ENCODE results near the gene ATP8A2. TPM values are rescaled to one million over a fixed set of nuclear protein-coding genes. Genes with fewer than 3 reads are reported as not detected.

Gene ATP8A2
- polyA plus RNA-seq, 1 donor from 2014 or later = 11.9 TPM

DNA sequence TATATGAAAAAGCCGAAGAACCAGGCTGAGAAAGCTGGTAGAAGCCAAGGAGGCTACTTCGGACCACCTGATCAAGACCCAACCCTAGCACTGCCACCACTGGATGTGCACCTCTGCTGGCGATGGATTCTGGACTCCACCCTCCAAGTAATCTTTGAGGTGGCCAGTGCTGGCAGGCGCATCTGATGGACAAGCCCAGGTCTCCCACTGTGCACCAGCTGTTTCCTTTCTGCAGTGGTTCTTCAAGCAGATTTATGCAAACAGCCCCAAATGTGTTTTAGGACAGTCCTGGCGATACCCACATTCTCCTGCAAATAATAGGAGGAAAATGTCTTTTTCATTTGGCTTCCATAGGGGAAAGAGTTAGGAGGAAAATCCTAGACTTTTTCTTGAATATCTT lies 507.7 kb downstream of the ATP8A2 start:
- Histone ChIP-seq H3F3A (ENCODE audit: insufficient read depth, low read length, poor library complexity, severe bottlenecking) (no peaks in the 10 kb centered on the region), H3K36me3 (ENCODE audit: insufficient read depth, low read length) (no peaks in the 10 kb centered on the region), H3K9me2 (ENCODE audit: insufficient read depth, low read length) (no peaks in the 10 kb centered on the region), H3K27me3 (ENCODE audit: insufficient read depth, low read depth, low read length) (no peaks in the 10 kb centered on the region), H3K9me3 (ENCODE audit: low read length) (no peaks in the 10 kb centered on the region), H3K27ac (ENCODE audit: low read length) (no peak overlapping the region), H4K20me1 (ENCODE audit: insufficient read depth) (no peaks in the 10 kb centered on the region), H3K79me2 (replicated peaks; ENCODE audit: insufficient read depth, low read length) (no peaks in the 10 kb centered on the region), H3K4me3 (ENCODE audit: low read length) (no peak overlapping the region), H3K4me2 (ENCODE audit: low read length) (no peak overlapping the region), H2AFZ (ENCODE audit: low read depth, low read length) (no peak overlapping the region), H3K9ac (ENCODE audit: low read length) (no peak overlapping the region)
- no peak for TF ChIP-seq POLR2AphosphoS5 (IDR thresholded peaks at IDR 0.05)
- TF ChIP-seq TAF1 (IDR thresholded peaks at IDR 0.05; ENCODE audit: low read depth) = no peak
- TF ChIP-seq MXI1 (conservative IDR thresholded peaks at IDR 0.05; ENCODE audit: poor library complexity, severe bottlenecking) = no peak
- no peak for TF ChIP-seq RAD21 (conservative IDR thresholded peaks at IDR 0.05)
- TF ChIP-seq, protein P1, sequence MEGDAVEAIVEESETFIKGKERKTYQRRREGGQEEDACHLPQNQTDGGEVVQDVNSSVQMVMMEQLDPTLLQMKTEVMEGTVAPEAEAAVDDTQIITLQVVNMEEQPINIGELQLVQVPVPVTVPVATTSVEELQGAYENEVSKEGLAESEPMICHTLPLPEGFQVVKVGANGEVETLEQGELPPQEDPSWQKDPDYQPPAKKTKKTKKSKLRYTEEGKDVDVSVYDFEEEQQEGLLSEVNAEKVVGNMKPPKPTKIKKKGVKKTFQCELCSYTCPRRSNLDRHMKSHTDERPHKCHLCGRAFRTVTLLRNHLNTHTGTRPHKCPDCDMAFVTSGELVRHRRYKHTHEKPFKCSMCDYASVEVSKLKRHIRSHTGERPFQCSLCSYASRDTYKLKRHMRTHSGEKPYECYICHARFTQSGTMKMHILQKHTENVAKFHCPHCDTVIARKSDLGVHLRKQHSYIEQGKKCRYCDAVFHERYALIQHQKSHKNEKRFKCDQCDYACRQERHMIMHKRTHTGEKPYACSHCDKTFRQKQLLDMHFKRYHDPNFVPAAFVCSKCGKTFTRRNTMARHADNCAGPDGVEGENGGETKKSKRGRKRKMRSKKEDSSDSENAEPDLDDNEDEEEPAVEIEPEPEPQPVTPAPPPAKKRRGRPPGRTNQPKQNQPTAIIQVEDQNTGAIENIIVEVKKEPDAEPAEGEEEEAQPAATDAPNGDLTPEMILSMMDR (IDR thresholded peaks at IDR 0.05; ENCODE audit: poor library complexity, severe bottlenecking) = no peak
- TF ChIP-seq EP300 (conservative IDR thresholded peaks at IDR 0.05; ENCODE audit: poor library complexity, severe bottlenecking) = no peak
- TF ChIP-seq SMC3 (conservative IDR thresholded peaks at IDR 0.05; ENCODE audit: poor library complexity) = no peak
- TF ChIP-seq, protein P2, sequence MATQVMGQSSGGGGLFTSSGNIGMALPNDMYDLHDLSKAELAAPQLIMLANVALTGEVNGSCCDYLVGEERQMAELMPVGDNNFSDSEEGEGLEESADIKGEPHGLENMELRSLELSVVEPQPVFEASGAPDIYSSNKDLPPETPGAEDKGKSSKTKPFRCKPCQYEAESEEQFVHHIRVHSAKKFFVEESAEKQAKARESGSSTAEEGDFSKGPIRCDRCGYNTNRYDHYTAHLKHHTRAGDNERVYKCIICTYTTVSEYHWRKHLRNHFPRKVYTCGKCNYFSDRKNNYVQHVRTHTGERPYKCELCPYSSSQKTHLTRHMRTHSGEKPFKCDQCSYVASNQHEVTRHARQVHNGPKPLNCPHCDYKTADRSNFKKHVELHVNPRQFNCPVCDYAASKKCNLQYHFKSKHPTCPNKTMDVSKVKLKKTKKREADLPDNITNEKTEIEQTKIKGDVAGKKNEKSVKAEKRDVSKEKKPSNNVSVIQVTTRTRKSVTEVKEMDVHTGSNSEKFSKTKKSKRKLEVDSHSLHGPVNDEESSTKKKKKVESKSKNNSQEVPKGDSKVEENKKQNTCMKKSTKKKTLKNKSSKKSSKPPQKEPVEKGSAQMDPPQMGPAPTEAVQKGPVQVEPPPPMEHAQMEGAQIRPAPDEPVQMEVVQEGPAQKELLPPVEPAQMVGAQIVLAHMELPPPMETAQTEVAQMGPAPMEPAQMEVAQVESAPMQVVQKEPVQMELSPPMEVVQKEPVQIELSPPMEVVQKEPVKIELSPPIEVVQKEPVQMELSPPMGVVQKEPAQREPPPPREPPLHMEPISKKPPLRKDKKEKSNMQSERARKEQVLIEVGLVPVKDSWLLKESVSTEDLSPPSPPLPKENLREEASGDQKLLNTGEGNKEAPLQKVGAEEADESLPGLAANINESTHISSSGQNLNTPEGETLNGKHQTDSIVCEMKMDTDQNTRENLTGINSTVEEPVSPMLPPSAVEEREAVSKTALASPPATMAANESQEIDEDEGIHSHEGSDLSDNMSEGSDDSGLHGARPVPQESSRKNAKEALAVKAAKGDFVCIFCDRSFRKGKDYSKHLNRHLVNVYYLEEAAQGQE (IDR thresholded peaks at IDR 0.05; ENCODE audit: borderline replicate concordance) = no peak
- no peak for TF ChIP-seq EZH2 (IDR thresholded peaks at IDR 0.05; ENCODE audit: borderline replicate concordance, insufficient read depth, low read length, poor library complexity, severe bottlenecking)

DNA sequence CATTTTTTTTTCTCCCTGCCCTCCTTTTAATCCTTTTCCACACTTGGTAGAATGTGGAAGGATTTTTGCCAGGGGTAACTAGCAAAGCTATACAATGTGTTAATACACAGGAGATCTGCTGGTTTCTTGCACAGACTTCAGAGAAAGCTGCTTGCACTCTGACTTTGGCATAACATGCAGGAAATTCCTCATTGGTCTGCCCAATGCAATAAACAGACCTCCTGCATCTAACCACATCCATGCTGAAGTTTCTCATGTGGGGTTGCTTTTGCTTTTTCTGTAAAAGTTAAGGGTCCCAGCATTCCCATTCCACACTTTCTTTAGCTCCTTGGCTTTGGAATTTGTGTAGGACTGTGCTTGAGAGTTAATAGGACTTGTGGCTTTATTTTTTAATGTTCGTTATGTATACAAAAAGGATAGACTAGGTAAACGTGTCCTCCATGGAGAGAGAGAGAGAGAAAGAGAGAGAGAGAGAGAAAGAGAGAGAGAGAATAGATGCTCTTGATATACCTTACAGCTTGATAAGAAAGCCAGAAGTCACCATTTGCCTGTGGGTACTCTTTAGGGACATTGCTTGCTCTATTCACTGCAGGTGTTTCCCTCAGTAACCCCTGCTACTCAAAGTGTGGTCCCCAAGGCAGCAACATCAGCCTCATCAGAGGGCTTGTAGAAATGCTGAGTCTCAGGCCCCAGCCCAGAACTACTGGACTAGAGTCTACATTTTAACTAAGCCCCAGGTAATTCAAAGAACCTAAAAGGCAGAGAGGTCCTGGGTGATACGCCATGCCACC lies 509.6 kb downstream of the ATP8A2 start:
- Histone ChIP-seq H4K20me1 (ENCODE audit: insufficient read depth) (no peaks in the 10 kb centered on the region), H3K9ac (ENCODE audit: low read length) (no peak overlapping the region), H3K36me3 (ENCODE audit: insufficient read depth, low read length) (no peaks in the 10 kb centered on the region), H3K4me2 (ENCODE audit: low read length) (no peak overlapping the region), H3K27ac (ENCODE audit: low read length) (no peak overlapping the region), H3K79me2 (replicated peaks; ENCODE audit: insufficient read depth, low read length) (no peaks in the 10 kb centered on the region), H3K27me3 (ENCODE audit: insufficient read depth, low read depth, low read length) (no peaks in the 10 kb centered on the region), H3K9me3 (ENCODE audit: low read length) (no peaks in the 10 kb centered on the region), H3K4me3 (ENCODE audit: low read length) (no peak overlapping the region), H3F3A (ENCODE audit: insufficient read depth, low read length, poor library complexity, severe bottlenecking) (no peaks in the 10 kb centered on the region), H3K9me2 (ENCODE audit: insufficient read depth, low read length) (no peaks in the 10 kb centered on the region), H2AFZ (ENCODE audit: low read depth, low read length) (no peak overlapping the region)
- no peak for TF ChIP-seq TAF1 (IDR thresholded peaks at IDR 0.05; ENCODE audit: low read depth)
- no peak for TF ChIP-seq MXI1 (conservative IDR thresholded peaks at IDR 0.05; ENCODE audit: poor library complexity, severe bottlenecking)
- TF ChIP-seq, protein P2 (IDR thresholded peaks at IDR 0.05; ENCODE audit: borderline replicate concordance) = no peak
- TF ChIP-seq, protein P1 (IDR thresholded peaks at IDR 0.05; ENCODE audit: poor library complexity, severe bottlenecking) = no peak
- no peak for TF ChIP-seq EZH2 (IDR thresholded peaks at IDR 0.05; ENCODE audit: borderline replicate concordance, insufficient read depth, low read length, poor library complexity, severe bottlenecking)
- TF ChIP-seq POLR2AphosphoS5 (IDR thresholded peaks at IDR 0.05) = no peak
- no peak for TF ChIP-seq SMC3 (conservative IDR thresholded peaks at IDR 0.05; ENCODE audit: poor library complexity)
- no peak for TF ChIP-seq RAD21 (conservative IDR thresholded peaks at IDR 0.05)
- TF ChIP-seq EP300 (conservative IDR thresholded peaks at IDR 0.05; ENCODE audit: poor library complexity, severe bottlenecking) = no peak
